GM19467 (cell line): ENCODE results near the gene LMO7.

Source experiments
- ATAC-seq: cut with Tn5 transposase; IDR thresholded peaks from one replicate; pipeline ENCODE4 v1.9.1; 2021; ENCODE audit warnings: mild to moderate bottlenecking, moderate library complexity; ENCODE audit not compliant: unreplicated experiment

Gene LMO7

GRCh38 chr13:75796825-75797224, 160.7 kb downstream of the LMO7 start:
- no peak for ATAC-seq

DNA sequence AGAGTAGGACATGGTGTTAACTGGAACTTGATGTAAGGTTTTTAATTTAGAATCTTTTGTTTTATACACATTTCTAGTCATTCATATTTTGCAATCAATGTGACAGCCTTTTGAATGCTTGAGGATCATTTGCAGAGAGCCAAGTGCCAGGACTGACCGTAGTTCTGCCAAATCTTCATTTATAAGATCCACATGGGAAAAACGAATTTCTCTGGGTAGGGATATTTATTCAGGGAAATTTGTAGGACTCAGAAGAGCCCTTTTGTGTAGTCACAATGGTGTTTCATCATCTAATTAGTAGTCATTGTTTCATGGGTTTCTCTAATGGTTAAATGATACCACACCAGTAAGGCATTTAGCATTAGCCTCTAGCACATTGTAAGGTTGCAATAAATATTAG, 161.1 kb downstream of the LMO7 start:
- ATAC-seq = no peak

GRCh38 chr13:75797719-75798118, 161.6 kb downstream of the LMO7 start:
- ATAC-seq = no peak

- no peak for ATAC-seq
Measured at GRCh38 chr13:75798353-75799255, 162.5 kb downstream of the LMO7 start.

DNA sequence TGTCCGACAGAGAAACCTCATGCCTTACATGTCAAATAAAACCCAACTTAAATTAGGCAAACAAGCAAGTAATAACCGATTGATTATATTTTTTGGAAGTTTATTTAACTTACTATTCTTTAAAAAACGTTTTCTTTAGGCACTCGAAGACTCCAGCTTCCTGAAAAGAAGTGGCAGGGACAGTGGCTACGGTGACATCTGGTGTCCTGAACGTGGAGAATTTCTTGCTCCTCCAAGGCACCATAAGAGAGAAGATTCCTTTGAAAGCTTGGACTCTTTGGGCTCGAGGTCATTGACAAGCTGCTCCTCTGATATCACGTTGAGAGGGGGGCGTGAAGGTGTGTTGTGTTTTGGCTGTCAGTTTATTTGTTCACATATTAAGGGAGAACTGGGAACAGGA, 164.4 kb downstream of the LMO7 start:
- no peak for ATAC-seq

- ATAC-seq = no peak
Measured at GRCh38 chr13:75801388-75801945, 165.3 kb downstream of the LMO7 start.

DNA sequence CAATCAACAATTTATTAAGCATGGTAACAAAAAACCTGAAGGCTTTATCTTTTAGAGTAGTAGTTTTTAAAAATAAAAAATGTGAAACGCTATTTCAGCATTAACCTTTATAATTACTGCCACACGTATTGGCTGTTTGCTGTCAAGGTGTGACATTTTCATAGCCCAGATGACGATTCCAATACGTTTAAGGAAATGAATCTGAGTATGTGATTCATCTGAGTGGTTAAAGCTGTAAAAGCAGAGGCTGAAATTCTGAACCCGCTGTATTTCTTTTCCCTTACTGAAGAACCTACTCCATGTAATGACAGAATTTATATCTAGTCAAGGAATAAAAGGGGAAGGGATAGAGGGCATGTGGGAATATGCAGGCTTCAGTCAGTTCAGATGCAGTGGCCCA, 166.0 kb downstream of the LMO7 start:
- ATAC-seq = no peak

- ATAC-seq = no peak
Measured at GRCh38 chr13:75803164-75803611, 167.1 kb downstream of the LMO7 start.

- no peak for ATAC-seq
Measured at GRCh38 chr13:75804054-75804453, 167.9 kb downstream of the LMO7 start.

GRCh38 chr13:75804605-75805004, 168.5 kb downstream of the LMO7 start:
- no peak for ATAC-seq

- no peak for ATAC-seq
Measured at GRCh38 chr13:75806117-75806516, 170.0 kb downstream of the LMO7 start.

GRCh38 chr13:75811361-75811760, 175.2 kb downstream of the LMO7 start:
- ATAC-seq = no peak

GRCh38 chr13:75811841-75812240, 175.7 kb downstream of the LMO7 start:
- no peak for ATAC-seq

DNA sequence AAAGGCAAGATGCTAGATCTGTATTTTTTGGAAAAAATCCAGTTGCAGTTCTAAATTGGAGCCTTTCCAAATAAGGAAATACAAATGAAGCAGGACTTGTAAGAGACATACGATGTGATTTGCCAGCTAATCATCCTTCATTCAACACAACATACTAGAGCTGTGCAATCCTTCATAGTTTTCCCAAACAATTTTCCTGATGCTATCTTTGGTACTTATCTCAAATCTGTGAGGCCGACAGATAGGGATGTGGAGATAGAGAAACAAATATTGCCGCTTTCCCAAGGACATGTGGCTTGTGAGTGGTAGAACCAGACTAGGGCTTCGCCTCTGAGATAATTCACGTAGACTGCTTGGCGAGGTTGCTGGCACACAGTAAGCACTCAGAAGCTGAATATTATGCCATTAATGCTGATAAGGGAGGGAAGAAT, 176.6 kb downstream of the LMO7 start:
- ATAC-seq = no peak

DNA sequence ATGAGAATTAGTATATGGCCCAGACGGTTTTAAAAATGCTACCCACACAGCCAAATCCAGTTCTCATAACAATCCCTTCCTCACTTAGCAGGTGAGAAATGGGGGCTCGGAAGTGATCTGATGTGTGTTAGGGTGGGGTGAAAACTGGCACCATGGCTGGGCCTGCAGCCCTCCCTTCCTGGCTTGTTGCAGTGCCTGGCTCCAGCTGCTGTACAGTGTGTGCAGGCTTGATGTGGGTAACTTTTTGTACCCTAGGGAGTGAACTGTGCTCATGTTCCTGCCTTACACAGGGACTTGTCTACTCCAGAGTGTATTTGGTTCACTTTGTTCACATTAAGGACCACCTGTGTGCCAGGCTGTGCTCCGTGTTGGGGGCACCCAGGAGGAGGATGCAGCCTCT, 177.2 kb downstream of the LMO7 start:
- no peak for ATAC-seq

DNA sequence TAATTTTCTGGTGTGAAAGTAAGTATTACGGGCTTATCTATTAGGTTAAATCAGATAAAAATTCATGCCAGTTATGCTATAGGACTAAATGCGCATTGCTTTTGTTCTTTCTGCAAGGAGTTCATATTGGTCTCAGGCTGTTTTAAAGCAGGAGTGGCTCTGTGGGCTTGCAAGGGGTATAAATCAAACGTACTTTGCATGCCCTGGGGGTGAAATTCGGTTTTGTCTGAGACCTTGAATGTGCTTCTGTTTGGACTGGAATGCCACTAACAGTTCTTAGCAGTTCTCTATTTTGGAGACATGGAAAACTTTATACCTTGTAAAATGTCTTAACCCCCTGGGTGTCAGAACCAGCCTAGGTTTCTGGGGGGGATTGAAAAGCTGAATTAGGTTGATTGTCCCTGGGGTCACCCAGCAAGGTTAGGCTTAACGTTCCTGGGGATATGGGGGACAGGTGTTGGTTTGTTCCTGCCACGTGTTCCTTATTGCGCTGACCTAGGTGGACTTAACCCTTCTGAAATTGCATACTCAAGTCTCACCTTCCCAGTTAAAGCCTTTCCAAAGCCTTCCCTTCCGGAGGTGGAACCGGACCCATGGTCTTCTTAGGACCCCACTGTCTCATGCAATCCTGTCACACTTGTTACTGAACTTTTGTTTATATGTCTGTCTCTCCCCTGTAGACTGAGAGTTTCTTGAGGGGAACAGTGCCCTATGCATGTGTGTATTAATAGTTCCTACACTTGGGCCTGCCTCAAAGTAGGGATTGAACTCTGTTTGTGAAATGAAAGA, 182.2 kb downstream of the LMO7 start:
- ATAC-seq = no peak

GRCh38 chr13:75818968-75819225, 182.8 kb downstream of the LMO7 start:
- no peak for ATAC-seq

GRCh38 chr13:75825161-75825560, 189.0 kb downstream of the LMO7 start:
- no peak for ATAC-seq

DNA sequence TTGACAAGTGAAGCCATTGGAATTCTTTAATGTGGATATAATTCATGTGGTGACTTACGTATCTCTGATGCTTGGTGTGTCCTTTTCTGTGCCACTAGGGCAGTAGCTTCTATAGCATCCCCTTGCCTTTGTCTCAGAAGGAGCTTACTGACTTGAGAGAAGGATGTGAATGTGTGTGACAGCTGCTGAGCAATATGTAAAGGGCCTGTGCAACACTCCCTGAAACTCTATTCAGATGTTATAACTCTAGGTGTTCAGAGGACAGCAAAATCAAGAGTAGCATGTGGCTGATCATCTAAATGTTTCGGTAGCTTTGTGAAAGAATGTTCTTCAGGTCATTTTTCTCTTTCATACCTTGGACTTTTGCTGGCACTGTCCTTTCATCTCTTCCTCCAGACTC, 189.5 kb downstream of the LMO7 start:
- no peak for ATAC-seq

- ATAC-seq = no peak
Measured at GRCh38 chr13:75826391-75826790, 190.3 kb downstream of the LMO7 start.

- no peak for ATAC-seq
Measured at GRCh38 chr13:75829830-75830229, 193.7 kb downstream of the LMO7 start.

DNA sequence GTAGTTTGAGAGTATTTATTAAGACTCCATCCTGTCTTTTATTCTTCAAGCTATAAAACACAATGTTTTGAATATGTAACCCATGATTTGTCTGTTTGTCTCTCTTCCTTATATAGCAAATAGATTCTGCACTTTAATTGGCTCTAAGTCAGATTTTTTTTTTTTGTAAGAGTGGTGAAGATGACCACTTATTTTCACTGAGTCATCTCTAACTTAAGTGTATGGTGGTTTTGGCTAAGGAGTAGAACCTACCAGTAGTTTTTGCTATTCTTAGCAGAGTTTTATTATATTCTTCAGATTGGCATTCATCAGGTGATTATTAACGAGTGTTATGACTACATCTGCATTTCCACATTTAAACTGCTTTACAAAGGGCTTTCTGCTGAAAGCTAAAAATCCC, 194.7 kb downstream of the LMO7 start:
- ATAC-seq = no peak
